Ishikawa (cell line): ENCODE data around the gene PKD2.

ENCODE experiments used
- CEBPB ChIP-seq: IDR thresholded peaks from 2 replicates; pipeline ENCODE4 v1.6.1; 2012
- CREB1 ChIP-seq: IDR thresholded peaks from 2 replicates; pipeline ENCODE4 v1.6.1; 2012; ENCODE audit warnings: low read depth
- EGR1 ChIP-seq: IDR thresholded peaks from 2 replicates; pipeline ENCODE4 v1.6.1; 2012
- EP300 ChIP-seq: IDR thresholded peaks from 2 replicates; pipeline ENCODE4 v1.6.1; 2012; ENCODE audit warnings: borderline replicate concordance
- FOXM1 ChIP-seq: IDR thresholded peaks from 2 replicates; pipeline ENCODE4 v1.6.1; 2012; ENCODE audit warnings: low read depth, borderline replicate concordance
- NFIC ChIP-seq: IDR thresholded peaks from 2 replicates; pipeline ENCODE4 v1.6.1; 2012
- RAD21 ChIP-seq: IDR thresholded peaks from 2 replicates; pipeline ENCODE4 v1.6.1; 2012; ENCODE audit warnings: low read depth
- REST ChIP-seq: IDR thresholded peaks from 2 replicates; pipeline ENCODE4 v1.6.1; 2012; ENCODE audit warnings: low read depth, mild to moderate bottlenecking
- TAF1 ChIP-seq: IDR thresholded peaks from 2 replicates; pipeline ENCODE4 v1.6.1; 2012; ENCODE audit warnings: low read depth, mild to moderate bottlenecking
- TCF12 ChIP-seq: IDR thresholded peaks from 2 replicates; pipeline ENCODE4 v1.6.1; 2012; ENCODE audit warnings: low read depth
- TEAD4 ChIP-seq: IDR thresholded peaks from 2 replicates; pipeline ENCODE4 v1.6.1; 2012
- YY1 ChIP-seq: IDR thresholded peaks from 2 replicates; pipeline ENCODE4 v1.6.1; 2012; ENCODE audit warnings: low read depth
- ZBTB7A ChIP-seq: IDR thresholded peaks from 2 replicates; pipeline ENCODE4 v1.6.1; 2012; ENCODE audit warnings: low read depth
- TF ChIP-seq, protein P1 (sequence below): IDR thresholded peaks from 2 replicates; pipeline ENCODE4 v1.6.1; 2012
- TF ChIP-seq, protein P2 (sequence below): IDR thresholded peaks from 2 replicates; pipeline ENCODE4 v1.6.1; 2012

PKD2 gene

GRCh38 chr4:88104902-88105610 lies 97.6 kb downstream of the PKD2 start:
- TF ChIP-seq ZBTB7A: no peak
- no peak for TF ChIP-seq CREB1
- TF ChIP-seq TEAD4: no peak
- TF ChIP-seq TCF12: no peak
- no peak for TF ChIP-seq FOXM1
- TF ChIP-seq NFIC: no peak
- no peak for TF ChIP-seq EGR1
- TF ChIP-seq RAD21: no peak
- TF ChIP-seq REST: no peak
- no peak for TF ChIP-seq YY1
- TF ChIP-seq, protein P1, sequence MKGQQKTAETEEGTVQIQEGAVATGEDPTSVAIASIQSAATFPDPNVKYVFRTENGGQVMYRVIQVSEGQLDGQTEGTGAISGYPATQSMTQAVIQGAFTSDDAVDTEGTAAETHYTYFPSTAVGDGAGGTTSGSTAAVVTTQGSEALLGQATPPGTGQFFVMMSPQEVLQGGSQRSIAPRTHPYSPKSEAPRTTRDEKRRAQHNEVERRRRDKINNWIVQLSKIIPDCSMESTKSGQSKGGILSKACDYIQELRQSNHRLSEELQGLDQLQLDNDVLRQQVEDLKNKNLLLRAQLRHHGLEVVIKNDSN: no peak
- no peak for TF ChIP-seq CEBPB
- TF ChIP-seq EP300: no peak
- TF ChIP-seq TAF1: no peak
- TF ChIP-seq, protein P2, sequence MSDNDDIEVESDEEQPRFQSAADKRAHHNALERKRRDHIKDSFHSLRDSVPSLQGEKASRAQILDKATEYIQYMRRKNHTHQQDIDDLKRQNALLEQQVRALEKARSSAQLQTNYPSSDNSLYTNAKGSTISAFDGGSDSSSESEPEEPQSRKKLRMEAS: no peak

DNA sequence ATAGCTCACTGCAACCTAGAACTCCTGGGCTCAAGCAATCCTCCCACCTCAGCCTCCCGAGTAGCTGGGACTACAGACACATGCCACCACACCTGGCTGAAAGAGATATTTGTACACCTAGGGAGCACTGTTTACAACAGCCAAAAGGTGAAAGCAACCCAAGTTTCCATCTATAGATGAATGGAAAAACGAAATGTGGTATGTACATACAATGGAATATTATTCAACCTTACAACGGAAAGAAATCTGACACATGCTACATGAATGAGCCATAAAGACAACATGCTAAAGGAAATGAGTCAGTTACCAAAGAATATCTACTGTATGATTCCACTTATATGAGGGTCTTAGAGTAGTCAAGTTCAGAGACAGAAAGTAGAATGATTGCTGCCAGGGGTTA lies 98.8 kb downstream of the PKD2 start:
- no peak for TF ChIP-seq FOXM1
- no peak for TF ChIP-seq REST
- TF ChIP-seq, protein P2: no peak
- TF ChIP-seq CEBPB: no peak
- TF ChIP-seq YY1: no peak
- TF ChIP-seq TCF12: no peak
- TF ChIP-seq EP300: no peak
- TF ChIP-seq TAF1: no peak
- TF ChIP-seq EGR1: no peak
- TF ChIP-seq, protein P1: no peak
- TF ChIP-seq CREB1: no peak
- no peak for TF ChIP-seq ZBTB7A
- no peak for TF ChIP-seq RAD21
- TF ChIP-seq TEAD4: no peak
- no peak for TF ChIP-seq NFIC

DNA sequence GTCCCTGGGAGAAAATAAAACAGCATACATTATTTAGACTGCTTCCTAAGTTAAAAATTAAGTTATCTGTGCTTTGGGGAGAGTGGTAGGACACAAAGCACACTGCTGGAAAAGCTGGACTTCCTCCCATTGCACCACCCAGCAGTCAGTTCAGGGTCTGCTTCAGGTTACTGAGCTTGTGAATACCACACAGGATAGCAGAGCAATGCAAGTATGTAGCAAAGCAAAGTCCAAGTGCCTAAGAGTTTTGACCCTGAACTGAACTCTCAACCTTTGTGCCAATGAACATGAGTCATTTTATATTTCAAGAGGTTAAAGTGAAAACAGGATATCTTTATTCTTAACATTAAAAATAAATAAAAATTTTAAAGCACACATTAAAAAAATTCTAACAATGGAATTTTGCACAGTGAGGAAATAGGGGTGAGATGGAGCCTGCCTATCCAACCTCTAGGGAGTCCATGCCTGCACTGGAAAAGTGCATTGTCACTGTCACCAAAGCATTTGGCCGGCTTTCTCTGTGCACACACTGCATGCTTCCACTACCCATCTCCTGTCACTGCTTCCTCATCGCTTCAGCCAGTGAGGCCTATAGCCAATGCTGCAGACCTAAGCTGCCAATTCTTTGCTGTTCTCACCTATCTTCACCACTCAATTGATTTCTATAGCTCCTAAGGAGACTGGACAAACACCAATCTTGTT lies 100.1 kb downstream of the PKD2 start:
- no peak for TF ChIP-seq TAF1
- TF ChIP-seq CEBPB: no peak
- TF ChIP-seq NFIC: no peak
- TF ChIP-seq EP300: no peak
- TF ChIP-seq CREB1: no peak
- TF ChIP-seq YY1: no peak
- no peak for TF ChIP-seq REST
- TF ChIP-seq RAD21: no peak
- TF ChIP-seq FOXM1: no peak

GRCh38 chr4:88108747-88109122 lies 101.3 kb downstream of the PKD2 start:
- TF ChIP-seq EGR1: no peak
- TF ChIP-seq TEAD4: no peak
- no peak for TF ChIP-seq EP300
- TF ChIP-seq TAF1: no peak
- no peak for TF ChIP-seq FOXM1
- TF ChIP-seq RAD21: no peak
- TF ChIP-seq, protein P2: no peak
- TF ChIP-seq REST: no peak
- no peak for TF ChIP-seq NFIC
- no peak for TF ChIP-seq CREB1
- TF ChIP-seq ZBTB7A: no peak
- no peak for TF ChIP-seq CEBPB
- TF ChIP-seq TCF12: no peak
- no peak for TF ChIP-seq YY1
- TF ChIP-seq, protein P1: no peak
